ENCODE data around the gene FBXL13.

FBXL13 gene

DNA sequence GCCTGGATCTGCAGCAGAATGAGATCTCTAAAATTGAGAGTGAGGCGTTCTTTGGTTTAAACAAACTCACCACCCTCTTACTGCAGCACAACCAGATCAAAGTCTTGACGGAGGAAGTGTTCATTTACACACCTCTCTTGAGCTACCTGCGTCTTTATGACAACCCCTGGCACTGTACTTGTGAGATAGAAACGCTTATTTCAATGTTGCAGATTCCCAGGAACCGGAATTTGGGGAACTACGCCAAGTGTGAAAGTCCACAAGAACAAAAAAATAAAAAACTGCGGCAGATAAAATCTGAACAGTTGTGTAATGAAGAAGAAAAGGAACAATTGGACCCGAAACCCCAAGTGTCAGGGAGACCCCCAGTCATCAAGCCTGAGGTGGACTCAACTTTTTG is 140.4 kb downstream of the FBXL13 start:
- no peaks in the 10 kb centered on the region for H4K20me1 ChIP-seq (ENCODE audit: insufficient read depth)
- H3K27ac ChIP-seq: no peak overlapping the region
- TF ChIP-seq, protein P1, sequence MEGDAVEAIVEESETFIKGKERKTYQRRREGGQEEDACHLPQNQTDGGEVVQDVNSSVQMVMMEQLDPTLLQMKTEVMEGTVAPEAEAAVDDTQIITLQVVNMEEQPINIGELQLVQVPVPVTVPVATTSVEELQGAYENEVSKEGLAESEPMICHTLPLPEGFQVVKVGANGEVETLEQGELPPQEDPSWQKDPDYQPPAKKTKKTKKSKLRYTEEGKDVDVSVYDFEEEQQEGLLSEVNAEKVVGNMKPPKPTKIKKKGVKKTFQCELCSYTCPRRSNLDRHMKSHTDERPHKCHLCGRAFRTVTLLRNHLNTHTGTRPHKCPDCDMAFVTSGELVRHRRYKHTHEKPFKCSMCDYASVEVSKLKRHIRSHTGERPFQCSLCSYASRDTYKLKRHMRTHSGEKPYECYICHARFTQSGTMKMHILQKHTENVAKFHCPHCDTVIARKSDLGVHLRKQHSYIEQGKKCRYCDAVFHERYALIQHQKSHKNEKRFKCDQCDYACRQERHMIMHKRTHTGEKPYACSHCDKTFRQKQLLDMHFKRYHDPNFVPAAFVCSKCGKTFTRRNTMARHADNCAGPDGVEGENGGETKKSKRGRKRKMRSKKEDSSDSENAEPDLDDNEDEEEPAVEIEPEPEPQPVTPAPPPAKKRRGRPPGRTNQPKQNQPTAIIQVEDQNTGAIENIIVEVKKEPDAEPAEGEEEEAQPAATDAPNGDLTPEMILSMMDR (conservative IDR thresholded peaks at IDR 0.05; ENCODE audit: low read depth, low read length): no peak
- H3K4me1 ChIP-seq (ENCODE audit: low read depth, poor library complexity, severe bottlenecking): no peaks in the 10 kb centered on the region
- no peaks in the 10 kb centered on the region for H3K36me3 ChIP-seq (ENCODE audit: insufficient read depth)
- H3K79me2 ChIP-seq (ENCODE audit: insufficient read depth, low read depth): no peaks in the 10 kb centered on the region
- no peak overlapping the region for H3K9ac ChIP-seq
- H2AFZ ChIP-seq (ENCODE audit: low read depth): no peak overlapping the region
- no peak overlapping the region for H3K4me2 ChIP-seq
- no peaks in the 10 kb centered on the region for H3K27me3 ChIP-seq (ENCODE audit: insufficient read depth, low read depth)
- no peak overlapping the region for H3K4me3 ChIP-seq (IDR thresholded peaks at IDR 0.05; ENCODE audit: insufficient read depth, low read depth, low read length)

DNA sequence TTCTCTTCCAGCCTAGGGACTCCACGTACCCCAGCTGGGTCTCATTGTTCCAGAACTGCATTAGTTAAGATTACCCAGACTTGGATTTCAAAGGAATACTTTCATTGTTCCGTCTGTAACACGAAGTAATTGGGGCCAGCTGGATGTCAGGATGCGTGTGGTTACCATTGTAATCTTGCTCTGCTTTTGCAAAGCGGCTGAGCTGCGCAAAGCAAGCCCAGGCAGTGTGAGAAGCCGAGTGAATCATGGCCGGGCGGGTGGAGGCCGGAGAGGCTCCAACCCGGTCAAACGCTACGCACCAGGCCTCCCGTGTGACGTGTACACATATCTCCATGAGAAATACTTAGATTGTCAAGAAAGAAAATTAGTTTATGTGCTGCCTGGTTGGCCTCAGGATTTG is 140.8 kb downstream of the FBXL13 start:
- Histone ChIP-seq H3K4me2 (no peak overlapping the region), H3K4me3 (IDR thresholded peaks at IDR 0.05; ENCODE audit: insufficient read depth, low read depth, low read length) (no peak overlapping the region)

DNA sequence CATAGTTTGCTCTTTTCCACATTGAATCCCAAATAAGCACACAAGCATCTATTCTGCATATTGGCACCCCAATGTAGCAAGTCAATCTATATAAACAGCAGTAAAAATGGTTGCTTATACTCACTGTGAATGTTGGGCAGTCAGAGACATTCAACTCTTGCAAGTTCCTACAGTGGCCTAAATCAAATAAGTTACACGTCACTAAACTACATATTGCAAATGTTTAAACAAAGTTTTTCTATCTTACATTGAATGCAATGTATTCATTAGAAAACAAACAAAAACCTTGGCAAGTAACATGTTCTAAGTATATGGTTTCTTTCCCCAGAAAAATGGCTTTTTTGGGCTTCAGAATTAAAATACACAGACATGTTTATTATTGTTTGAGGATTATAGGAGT is 142.8 kb downstream of the FBXL13 start:
- Histone ChIP-seq H3K4me1 (ENCODE audit: low read depth, poor library complexity, severe bottlenecking) (no peaks in the 10 kb centered on the region), H3K27me3 (ENCODE audit: insufficient read depth, low read depth) (no peaks in the 10 kb centered on the region), H3K9ac (no peak overlapping the region), H3K4me3 (IDR thresholded peaks at IDR 0.05; ENCODE audit: insufficient read depth, low read depth, low read length) (no peak overlapping the region), H3K36me3 (ENCODE audit: insufficient read depth) (no peaks in the 10 kb centered on the region), H2AFZ (ENCODE audit: low read depth) (no peak overlapping the region), H3K79me2 (ENCODE audit: insufficient read depth, low read depth) (no peaks in the 10 kb centered on the region), H3K27ac (no peak overlapping the region), H4K20me1 (ENCODE audit: insufficient read depth) (no peaks in the 10 kb centered on the region), H3K4me2 (no peak overlapping the region)
- TF ChIP-seq, protein P1 (conservative IDR thresholded peaks at IDR 0.05; ENCODE audit: low read depth, low read length): no peak

More for the DNA sequence above, 140.8 kb downstream of the FBXL13 start:
- Histone ChIP-seq H3K36me3 (ENCODE audit: insufficient read depth) (no peaks in the 10 kb centered on the region), H3K79me2 (ENCODE audit: insufficient read depth, low read depth) (no peaks in the 10 kb centered on the region), H3K9ac (no peak overlapping the region), H2AFZ (ENCODE audit: low read depth) (no peak overlapping the region), H4K20me1 (ENCODE audit: insufficient read depth) (no peaks in the 10 kb centered on the region), H3K4me1 (ENCODE audit: low read depth, poor library complexity, severe bottlenecking) (no peaks in the 10 kb centered on the region), H3K27me3 (ENCODE audit: insufficient read depth, low read depth) (no peaks in the 10 kb centered on the region), H3K27ac (no peak overlapping the region)
- TF ChIP-seq, protein P1 (conservative IDR thresholded peaks at IDR 0.05; ENCODE audit: low read depth, low read length): no peak

DNA sequence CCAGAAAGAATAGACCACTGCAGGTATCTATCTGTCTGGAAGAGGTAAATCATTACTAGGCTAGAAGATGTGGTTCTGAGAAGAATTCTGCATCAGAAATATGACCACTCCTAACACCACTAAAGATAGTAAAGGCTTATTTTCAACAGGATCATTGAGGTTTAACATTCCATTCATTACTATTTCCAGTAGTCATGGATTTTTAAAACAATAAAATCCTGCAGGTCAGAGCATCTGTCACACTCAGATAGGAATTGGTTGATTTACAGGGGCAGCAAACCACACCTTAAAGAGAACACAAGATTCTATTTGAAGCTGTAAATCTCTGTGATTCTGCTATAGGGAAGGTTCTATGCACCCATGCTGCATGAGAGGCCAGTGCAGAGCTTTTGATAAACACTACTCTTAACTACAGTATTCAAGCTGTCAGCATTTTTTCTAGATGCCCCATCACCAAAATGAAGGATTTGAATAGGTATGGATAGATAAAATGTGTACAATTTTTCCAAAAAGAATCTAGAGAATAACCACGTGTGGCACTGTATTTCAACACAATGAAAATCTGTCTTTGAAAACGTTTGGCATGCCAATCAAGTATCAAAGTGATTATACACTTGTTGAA is 147.2 kb downstream of the FBXL13 start:
- no peaks in the 10 kb centered on the region for H4K20me1 ChIP-seq (ENCODE audit: insufficient read depth)
- no peak overlapping the region for H3K27ac ChIP-seq
- H3K9ac ChIP-seq: no peak overlapping the region
- H3K4me3 ChIP-seq (IDR thresholded peaks at IDR 0.05; ENCODE audit: insufficient read depth, low read depth, low read length): no peak overlapping the region
- H3K79me2 ChIP-seq (ENCODE audit: insufficient read depth, low read depth): no peaks in the 10 kb centered on the region
- H3K4me1 ChIP-seq (ENCODE audit: low read depth, poor library complexity, severe bottlenecking): no peaks in the 10 kb centered on the region
- TF ChIP-seq, protein P1 (conservative IDR thresholded peaks at IDR 0.05; ENCODE audit: low read depth, low read length): no peak
- H2AFZ ChIP-seq (ENCODE audit: low read depth): no peak overlapping the region
- H3K36me3 ChIP-seq (ENCODE audit: insufficient read depth): no peaks in the 10 kb centered on the region
- H3K27me3 ChIP-seq (ENCODE audit: insufficient read depth, low read depth): no peaks in the 10 kb centered on the region
- no peak overlapping the region for H3K4me2 ChIP-seq
